ENCODE measurements around the gene MIS18A.

The MIS18A gene

DNA sequence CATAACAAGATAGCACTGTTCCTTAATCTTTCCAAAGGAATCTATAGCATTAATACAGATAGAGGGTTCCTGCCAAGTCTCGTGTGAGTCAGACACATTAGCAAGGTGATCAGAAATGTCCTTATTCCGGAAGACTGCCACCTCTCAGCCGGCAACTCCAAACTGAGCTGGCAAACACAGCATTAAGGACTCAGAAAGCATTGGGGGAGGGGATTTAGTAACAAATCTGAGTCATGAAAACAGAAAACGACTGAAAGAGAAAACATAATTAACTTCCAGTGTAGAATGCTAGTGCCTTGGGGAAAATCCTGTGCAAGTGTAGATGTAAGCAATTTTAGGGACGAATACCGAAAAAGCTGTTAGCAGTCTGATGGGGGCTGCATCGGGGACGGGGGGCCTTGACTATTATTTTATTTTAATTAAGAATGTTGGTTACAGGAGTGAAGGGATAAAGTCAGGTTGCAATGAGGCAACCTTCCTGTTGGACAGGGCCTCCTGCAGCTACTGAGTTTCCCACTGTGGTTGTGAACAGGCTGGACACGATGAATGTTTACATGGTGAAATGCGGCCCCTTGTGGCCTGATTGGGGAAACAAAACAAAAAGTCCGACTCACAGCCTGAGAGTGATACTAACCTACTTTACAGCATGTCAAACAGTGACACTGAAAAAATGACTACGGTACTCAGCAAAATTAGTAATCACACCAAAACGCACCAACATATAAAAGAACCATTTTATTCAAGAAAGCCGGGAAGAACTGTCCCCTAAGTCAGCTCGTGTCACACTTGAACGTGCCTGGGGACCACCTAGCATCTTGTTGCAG, 20.7 kb downstream of the MIS18A start:
- DNase-seq (ENCODE audit: low read depth, low spot score), result peak; percentile 54
- no peaks in the 10 kb centered on the region for H3K36me3 ChIP-seq (ENCODE audit: control insufficient read depth, insufficient read depth, low read length)
- H3K4me1 ChIP-seq (ENCODE audit: control insufficient read depth, insufficient read depth, low read length), result no peaks in the 10 kb centered on the region
- H3K4me3 ChIP-seq (ENCODE audit: low read length), result no peak overlapping the region
- no peak overlapping the region for H3K27ac ChIP-seq (ENCODE audit: low read length)
- H3K27me3 ChIP-seq (ENCODE audit: control insufficient read depth, insufficient read depth, low read length), result no peaks in the 10 kb centered on the region
- H3K9me3 ChIP-seq (ENCODE audit: control insufficient read depth, insufficient read depth, low read length), result no peaks in the 10 kb centered on the region
- WGBS (ENCODE audit: insufficient coverage, insufficient read length), result no CpG with 5 or more reads among the region's 16 CpGs

DNA sequence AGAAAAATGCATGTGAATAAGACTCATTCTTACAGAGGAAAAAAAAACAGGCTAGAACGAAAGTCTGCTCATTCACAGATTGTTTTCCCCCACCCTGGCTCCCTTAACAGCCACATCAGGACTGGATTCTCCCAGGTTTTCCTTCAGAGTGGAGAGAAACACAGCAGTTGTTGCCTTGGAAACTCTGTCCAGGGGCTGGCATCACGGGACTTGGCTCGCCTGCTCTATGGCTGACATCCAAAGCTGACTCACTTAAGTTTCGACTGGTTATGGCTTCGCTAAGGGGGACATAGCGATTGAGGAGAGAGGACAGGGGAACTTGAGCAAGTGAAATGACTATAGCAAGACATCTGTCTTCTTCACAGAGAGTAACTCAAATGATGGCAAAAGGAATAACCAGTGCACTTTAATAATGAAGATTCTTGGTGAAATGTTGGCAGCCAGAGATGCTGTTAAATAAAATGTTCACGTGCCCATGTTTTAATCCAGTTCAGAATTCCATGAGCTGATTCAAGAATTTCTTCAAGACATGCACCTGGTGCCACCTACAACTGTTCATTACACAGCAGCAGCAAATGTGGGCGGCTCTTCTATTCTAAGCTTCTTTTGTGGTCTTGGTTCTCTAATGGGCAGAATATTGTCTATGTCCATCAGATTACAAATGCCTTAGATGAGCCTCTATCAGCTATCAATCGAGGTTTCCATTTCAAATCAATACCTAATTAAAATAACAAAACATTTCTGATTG, 21.8 kb downstream of the MIS18A start:
- H3K27ac ChIP-seq (ENCODE audit: low read length), result no peak overlapping the region
- no peak overlapping the region for H3K4me3 ChIP-seq (ENCODE audit: low read length)
- H3K36me3 ChIP-seq (ENCODE audit: control insufficient read depth, insufficient read depth, low read length), result no peaks in the 10 kb centered on the region
- no peaks in the 10 kb centered on the region for H3K27me3 ChIP-seq (ENCODE audit: control insufficient read depth, insufficient read depth, low read length)
- peaks cover 2% of the 10 kb centered on the region; the same call in 1 of the 2 replicates for H3K4me1 ChIP-seq (ENCODE audit: control insufficient read depth, insufficient read depth, low read length)
- 100% methylated on average over 1 of the region's 9 CpGs for WGBS (ENCODE audit: insufficient coverage, insufficient read length)
- no peak for DNase-seq (ENCODE audit: low read depth, low spot score)
- no peaks in the 10 kb centered on the region for H3K9me3 ChIP-seq (ENCODE audit: control insufficient read depth, insufficient read depth, low read length)

DNA sequence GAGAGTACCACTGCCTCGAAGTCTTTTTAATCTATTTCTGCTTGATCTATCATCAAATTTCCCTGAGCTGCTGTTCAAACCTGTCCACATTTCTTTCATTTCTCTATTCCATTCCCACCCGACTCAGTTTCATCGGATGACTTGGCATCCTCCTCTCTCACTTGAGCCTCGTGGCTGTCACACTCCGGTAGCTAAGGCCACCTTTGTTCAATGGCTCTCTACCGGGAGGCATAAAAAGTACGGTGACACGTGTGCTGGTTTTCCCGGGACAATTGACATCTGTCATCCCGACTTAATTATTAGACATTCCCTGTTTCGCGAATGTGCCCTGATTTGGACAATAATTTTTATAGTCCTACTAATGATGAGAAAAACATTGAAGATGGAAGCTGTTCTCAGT, 22.6 kb downstream of the MIS18A start:
- H3K9me3 ChIP-seq (ENCODE audit: control insufficient read depth, insufficient read depth, low read length), result no peaks in the 10 kb centered on the region
- H3K27ac ChIP-seq (ENCODE audit: low read length), result no peak overlapping the region
- no peaks in the 10 kb centered on the region for H3K36me3 ChIP-seq (ENCODE audit: control insufficient read depth, insufficient read depth, low read length)
- H3K4me3 ChIP-seq (ENCODE audit: low read length), result no peak overlapping the region
- H3K27me3 ChIP-seq (ENCODE audit: control insufficient read depth, insufficient read depth, low read length), result no peaks in the 10 kb centered on the region
- no CpG with 5 or more reads among the region's 12 CpGs for WGBS (ENCODE audit: insufficient coverage, insufficient read length)
- peaks cover 2% of the 10 kb centered on the region; the same call in 1 of the 2 replicates for H3K4me1 ChIP-seq (ENCODE audit: control insufficient read depth, insufficient read depth, low read length)
- DNase-seq (ENCODE audit: low read depth, low spot score), result no peak

DNA sequence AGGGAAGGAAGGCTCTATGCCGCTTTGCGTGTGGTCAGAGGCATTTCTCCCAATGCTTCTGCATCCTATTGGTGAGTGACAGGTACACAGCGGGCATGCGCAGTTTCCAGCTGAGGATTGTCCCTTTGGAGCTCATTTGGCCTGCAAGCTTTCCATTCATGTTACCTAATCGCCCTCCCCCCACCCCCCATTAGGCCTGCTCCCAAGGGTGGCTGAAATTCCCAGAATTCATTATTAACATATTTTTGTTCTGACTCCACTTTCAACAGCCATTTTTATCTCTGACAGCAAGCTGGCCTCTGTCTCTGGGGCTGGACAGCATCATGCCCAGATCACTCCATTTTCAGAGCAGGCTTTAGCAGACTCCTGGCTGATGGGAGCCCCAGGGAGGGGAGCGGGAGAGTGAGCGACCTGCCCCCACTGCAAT, 25.6 kb downstream of the MIS18A start:
- DNase-seq (ENCODE audit: low read depth, low spot score), result no peak
- H3K27ac ChIP-seq (ENCODE audit: low read length), result no peak overlapping the region
- H3K9me3 ChIP-seq (ENCODE audit: control insufficient read depth, insufficient read depth, low read length), result no peaks in the 10 kb centered on the region
- H3K36me3 ChIP-seq (ENCODE audit: control insufficient read depth, insufficient read depth, low read length), result no peaks in the 10 kb centered on the region
- no peaks in the 10 kb centered on the region for H3K27me3 ChIP-seq (ENCODE audit: control insufficient read depth, insufficient read depth, low read length)
- peaks cover 2% of the 10 kb centered on the region; the same call in 1 of the 2 replicates for H3K4me1 ChIP-seq (ENCODE audit: control insufficient read depth, insufficient read depth, low read length)
- no peak overlapping the region for H3K4me3 ChIP-seq (ENCODE audit: low read length)
- WGBS (ENCODE audit: insufficient coverage, insufficient read length), result no CpG with 5 or more reads among the region's 7 CpGs

DNA sequence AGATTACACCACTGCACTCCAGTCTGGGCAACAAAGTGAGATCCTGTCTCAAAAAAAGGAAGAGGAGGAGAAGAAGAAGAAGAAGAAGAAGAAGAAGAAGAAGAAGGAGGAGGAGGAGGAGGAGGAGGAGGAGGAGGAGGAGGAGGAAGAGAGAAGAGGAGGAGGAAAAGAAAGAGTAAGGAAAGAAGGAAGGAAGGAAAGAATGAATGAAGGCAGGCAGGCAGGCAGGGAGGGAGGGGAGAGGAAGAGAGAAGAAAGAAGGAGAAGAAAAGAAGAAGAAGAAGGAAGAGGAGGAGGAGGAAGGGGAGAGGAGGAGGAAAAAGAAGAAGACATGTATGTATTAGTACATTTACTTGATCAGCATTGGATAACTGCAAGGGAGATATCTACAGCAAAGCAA, 26.7 kb downstream of the MIS18A start:
- no peaks in the 10 kb centered on the region for H3K27me3 ChIP-seq (ENCODE audit: control insufficient read depth, insufficient read depth, low read length)
- H3K4me3 ChIP-seq (ENCODE audit: low read length), result no peak overlapping the region
- no peak for DNase-seq (ENCODE audit: low read depth, low spot score)
- no peaks in the 10 kb centered on the region for H3K36me3 ChIP-seq (ENCODE audit: control insufficient read depth, insufficient read depth, low read length)
- H3K4me1 ChIP-seq (ENCODE audit: control insufficient read depth, insufficient read depth, low read length), result peaks cover 2% of the 10 kb centered on the region; the same call in 1 of the 2 replicates
- H3K27ac ChIP-seq (ENCODE audit: low read length), result no peak overlapping the region
- H3K9me3 ChIP-seq (ENCODE audit: control insufficient read depth, insufficient read depth, low read length), result no peaks in the 10 kb centered on the region

DNA sequence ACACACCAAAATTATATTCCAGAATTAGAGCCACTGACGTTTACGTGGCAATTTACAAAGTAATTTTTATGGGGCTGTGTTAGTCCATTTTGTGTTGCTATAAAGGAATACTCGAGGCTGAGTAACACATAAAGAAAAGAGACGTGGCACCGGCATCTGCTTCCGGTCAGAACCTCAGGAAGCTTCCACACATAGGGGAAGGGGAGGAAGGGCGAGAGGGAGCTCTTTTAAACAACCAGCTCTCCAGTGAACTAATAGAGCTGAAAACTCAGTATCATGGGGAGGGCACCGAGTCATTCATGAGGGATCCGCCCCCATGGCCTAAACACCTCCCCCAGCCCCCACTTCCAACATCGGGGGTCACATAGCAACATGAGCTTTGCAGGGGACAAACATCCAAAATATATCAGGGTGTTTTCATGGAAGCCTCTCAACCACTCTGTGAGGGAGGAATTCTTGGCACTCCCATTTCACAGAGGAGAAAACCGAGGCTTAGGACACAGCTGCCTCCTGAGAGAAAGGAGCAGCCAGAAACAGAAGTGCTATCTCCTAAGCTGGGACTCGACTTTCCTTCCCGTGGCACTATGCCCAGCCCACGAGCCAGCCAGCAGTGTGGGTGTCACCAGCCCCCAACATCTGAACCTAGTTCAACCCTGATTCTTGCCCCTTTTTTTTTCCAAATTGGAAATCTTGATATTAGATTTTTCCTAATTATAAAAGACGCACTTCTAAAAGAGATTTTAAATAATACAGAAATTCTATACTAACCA, 29.2 kb downstream of the MIS18A start:
- Histone ChIP-seq H3K36me3 (ENCODE audit: control insufficient read depth, insufficient read depth, low read length) (no peaks in the 10 kb centered on the region), H3K27ac (ENCODE audit: low read length) (no peak overlapping the region), H3K9me3 (ENCODE audit: control insufficient read depth, insufficient read depth, low read length) (no peaks in the 10 kb centered on the region), H3K27me3 (ENCODE audit: control insufficient read depth, insufficient read depth, low read length) (no peaks in the 10 kb centered on the region), H3K4me3 (ENCODE audit: low read length) (no peak overlapping the region), H3K4me1 (ENCODE audit: control insufficient read depth, insufficient read depth, low read length) (peaks cover 2% of the 10 kb centered on the region; the same call in 1 of the 2 replicates)
- DNase-seq (ENCODE audit: low read depth, low spot score), result no peak
- no CpG with 5 or more reads among the region's 15 CpGs for WGBS (ENCODE audit: insufficient coverage, insufficient read length)

DNA sequence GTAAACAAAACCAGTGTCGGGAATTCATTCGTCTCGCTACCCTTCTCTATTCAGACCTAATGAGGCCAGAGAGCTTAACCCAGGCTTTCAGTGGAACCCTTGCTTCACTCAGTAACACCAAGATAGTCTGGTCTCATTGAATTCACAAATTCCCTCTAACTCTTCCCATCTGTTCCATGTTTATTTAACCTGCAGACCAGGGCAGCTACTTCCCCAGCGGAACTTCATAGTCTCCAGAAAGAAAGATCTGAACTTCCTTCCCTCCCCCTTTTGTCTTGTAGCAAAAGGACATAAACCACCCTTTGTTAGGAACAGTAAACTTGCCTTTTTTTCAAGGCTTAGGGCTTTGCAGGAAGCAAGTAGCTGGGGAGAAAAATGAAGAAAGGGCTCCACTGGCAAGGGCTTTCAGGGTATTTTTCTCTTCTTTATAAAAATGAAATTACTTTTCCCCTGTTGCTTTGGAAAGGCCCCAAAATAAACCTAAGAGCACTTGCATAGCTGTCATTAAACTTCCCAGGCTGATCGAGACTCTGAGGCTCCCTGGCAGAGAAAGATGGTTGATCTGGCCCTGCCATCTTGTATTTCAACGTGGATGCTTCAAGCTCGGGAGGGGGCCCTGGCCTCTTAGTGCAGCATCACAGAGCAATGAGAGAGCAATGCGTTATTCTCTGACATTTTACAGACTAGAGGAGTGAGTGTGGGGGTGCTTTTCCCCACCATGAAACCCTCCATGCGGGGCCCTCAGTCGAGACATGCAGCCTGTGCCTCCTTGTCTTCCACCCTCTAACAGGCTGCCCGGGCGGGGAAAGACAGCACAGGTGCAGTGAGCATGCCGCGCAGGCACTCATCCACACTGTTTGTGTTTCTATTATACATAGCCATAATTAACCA, 30.0 kb downstream of the MIS18A start:
- H3K36me3 ChIP-seq (ENCODE audit: control insufficient read depth, insufficient read depth, low read length), result no peaks in the 10 kb centered on the region
- WGBS (ENCODE audit: insufficient coverage, insufficient read length), result no CpG with 5 or more reads among the region's 14 CpGs
- DNase-seq (ENCODE audit: low read depth, low spot score), result no peak
- no peak overlapping the region for H3K27ac ChIP-seq (ENCODE audit: low read length)
- no peak overlapping the region for H3K4me3 ChIP-seq (ENCODE audit: low read length)
- peaks cover 2% of the 10 kb centered on the region; the same call in 1 of the 2 replicates for H3K4me1 ChIP-seq (ENCODE audit: control insufficient read depth, insufficient read depth, low read length)
- H3K27me3 ChIP-seq (ENCODE audit: control insufficient read depth, insufficient read depth, low read length), result no peaks in the 10 kb centered on the region
- no peaks in the 10 kb centered on the region for H3K9me3 ChIP-seq (ENCODE audit: control insufficient read depth, insufficient read depth, low read length)

DNA sequence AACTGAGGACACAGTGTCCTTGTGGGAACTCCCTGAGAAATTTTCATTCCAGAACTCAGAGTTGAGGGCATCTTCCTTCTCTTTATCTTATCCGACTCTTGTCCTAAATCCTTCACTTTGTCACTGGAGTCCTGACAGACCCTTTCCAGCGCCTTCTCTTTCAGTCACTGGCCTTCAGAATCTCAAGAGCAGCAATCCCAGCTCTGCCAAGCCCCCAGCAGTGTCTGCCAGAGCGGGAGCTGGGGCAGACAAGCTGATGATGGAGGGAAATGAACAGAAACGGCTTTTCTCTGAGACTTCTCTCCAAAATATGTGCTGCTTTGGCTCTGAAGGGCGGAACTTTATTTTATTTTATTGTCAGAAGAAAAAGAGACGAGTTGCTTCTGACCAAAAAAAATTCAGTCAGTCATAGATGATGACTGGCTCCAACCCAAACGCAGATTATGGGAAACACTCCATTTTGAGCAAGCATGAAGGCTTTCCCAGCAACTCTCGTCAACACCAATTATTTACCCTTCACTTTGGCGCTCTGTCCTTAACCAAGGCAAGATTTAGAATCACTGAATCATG, 32.2 kb downstream of the MIS18A start:
- H3K27ac ChIP-seq (ENCODE audit: low read length), result no peak overlapping the region
- H3K4me1 ChIP-seq (ENCODE audit: control insufficient read depth, insufficient read depth, low read length), result no peaks in the 10 kb centered on the region
- H3K36me3 ChIP-seq (ENCODE audit: control insufficient read depth, insufficient read depth, low read length), result no peaks in the 10 kb centered on the region
- H3K4me3 ChIP-seq (ENCODE audit: low read length), result no peak overlapping the region
- no peaks in the 10 kb centered on the region for H3K9me3 ChIP-seq (ENCODE audit: control insufficient read depth, insufficient read depth, low read length)
- H3K27me3 ChIP-seq (ENCODE audit: control insufficient read depth, insufficient read depth, low read length), result no peaks in the 10 kb centered on the region
- no CpG with 5 or more reads among the region's 9 CpGs for WGBS (ENCODE audit: insufficient coverage, insufficient read length)
- no peak for DNase-seq (ENCODE audit: low read depth, low spot score)

DNA sequence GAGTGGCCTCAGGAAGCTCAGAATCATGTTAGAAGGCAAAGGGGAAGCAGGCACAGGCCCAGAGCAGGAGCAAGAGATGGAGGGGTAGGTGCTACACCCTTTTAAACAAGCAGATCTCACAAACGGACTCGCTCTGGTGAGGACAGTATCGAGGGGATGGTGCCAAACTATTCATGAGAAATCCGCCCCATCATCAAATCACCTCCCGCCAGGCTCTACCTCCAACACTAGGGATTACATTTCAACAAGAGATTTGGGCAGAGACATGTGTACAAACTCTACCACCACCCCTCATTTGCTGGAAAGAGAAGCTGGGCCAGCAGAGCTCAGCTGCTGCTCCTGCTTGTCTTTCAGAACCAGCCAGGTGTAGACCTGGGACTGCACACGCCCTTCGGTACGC, 32.9 kb downstream of the MIS18A start:
- Histone ChIP-seq H3K4me1 (ENCODE audit: control insufficient read depth, insufficient read depth, low read length) (no peaks in the 10 kb centered on the region), H3K27me3 (ENCODE audit: control insufficient read depth, insufficient read depth, low read length) (no peaks in the 10 kb centered on the region), H3K9me3 (ENCODE audit: control insufficient read depth, insufficient read depth, low read length) (no peaks in the 10 kb centered on the region), H3K36me3 (ENCODE audit: control insufficient read depth, insufficient read depth, low read length) (no peaks in the 10 kb centered on the region), H3K27ac (ENCODE audit: low read length) (no peak overlapping the region), H3K4me3 (ENCODE audit: low read length) (no peak overlapping the region)
- DNase-seq (ENCODE audit: low read depth, low spot score), result no peak
- WGBS (ENCODE audit: insufficient coverage, insufficient read length), result no CpG with 5 or more reads among the region's 8 CpGs

Data from iPS DF 6.9 (cell line).